GM18861 (cell line): ENCODE data around the gene GNAS-AS1.

Experiments
- ATAC-seq: cut with Tn5 transposase; IDR thresholded peaks from one replicate; pipeline ENCODE4 v1.9.1; 2021; ENCODE audit not compliant: unreplicated experiment

GNAS-AS1 gene

DNA sequence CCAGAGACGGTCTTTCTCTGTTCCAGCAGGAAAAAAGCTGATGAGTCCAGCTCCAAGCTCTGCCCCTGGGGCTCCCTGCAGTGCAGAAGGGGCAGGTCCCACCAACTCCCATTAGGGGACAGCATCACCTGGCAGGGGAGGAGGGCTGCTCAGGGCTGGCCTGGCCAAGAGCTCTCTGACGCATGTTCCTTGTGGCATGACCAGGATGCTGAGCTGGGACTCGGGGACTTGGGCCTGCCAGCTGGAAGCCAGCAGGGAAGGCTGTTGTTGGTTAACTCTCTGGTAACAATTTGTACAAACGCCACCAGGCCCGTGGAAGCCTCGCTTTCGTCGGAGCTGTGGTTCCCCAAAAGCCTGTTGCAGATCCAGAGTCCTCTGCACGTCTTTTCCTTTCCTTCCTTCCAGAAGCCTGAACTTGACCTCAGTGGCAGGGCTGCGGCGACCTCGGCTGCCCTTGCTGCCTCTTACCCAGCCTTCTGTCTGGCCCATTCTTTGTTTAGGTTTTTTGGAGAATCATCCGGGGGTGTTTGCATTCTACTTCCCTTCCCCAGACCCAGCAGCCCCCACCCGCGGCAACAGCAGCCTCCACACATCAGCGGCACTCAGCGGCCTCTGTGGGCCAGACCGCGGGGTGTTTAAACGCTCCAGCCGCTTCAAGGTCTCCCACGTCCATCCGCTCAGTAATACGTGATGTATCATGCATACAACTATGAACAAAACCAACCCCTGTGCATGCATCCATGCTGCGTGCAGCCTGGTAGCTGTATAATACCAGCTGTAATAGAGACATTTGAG, 63.3 kb downstream of the GNAS-AS1 start:
- no peak for ATAC-seq

DNA sequence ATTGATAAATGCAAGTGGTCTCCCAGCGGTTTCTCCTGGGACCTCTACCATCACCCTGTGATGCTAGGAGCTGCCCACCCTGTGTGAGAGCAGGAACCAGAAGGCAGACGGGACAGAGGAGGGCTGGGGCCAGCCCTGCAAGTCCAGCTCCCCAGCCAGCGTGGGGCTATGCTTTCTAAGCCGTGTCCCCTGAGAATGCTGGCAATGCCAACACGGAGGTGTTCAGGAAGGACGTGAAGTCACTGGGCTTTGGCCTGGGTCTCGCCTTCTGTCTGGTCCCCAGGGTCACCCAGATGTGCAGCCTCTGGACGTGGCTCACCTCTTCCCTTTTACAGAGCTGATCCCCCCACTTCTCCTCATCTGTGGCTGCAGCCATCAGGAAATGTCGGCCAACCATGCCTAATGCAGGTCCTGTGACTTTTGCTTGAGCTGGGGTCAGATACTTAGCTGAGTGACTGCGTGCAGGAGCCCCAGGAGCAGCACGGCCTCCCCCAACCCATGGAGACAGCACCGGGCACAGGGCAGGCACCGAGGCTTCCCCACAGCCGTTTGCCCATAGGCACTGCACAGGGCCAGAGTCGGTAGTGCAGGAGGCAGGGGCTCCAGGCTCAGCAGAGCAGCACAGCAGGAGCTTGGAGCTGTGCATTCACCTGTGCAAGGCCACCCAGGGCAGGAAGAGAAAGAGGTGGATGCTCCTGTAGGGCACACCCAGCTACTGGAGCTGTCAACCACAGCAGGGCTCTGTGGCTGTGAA, 66.2 kb downstream of the GNAS-AS1 start:
- no peak for ATAC-seq

DNA sequence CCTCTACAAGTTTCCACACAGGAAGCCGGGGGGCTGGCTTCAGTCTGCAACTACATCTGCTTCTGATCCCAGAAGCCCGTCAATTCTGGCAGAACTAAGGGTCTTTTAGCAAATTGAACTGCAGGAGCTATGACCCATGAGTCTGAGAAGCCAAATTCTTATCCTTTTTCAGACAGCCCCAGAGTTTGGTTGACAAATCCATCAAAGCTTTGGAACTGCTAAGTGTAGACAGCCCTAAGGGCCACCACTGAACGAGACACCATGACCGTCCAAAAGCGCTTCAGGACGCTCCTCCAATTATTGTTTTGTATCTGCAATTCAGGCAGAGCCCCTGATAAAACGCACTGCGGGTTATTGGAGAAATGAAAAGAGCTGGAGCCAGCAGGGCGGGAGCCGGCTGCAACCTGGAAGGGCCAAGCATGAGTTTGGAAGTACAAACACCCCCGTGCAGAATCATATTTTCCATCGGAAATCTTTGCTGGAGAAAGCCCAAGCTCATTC, 67.1 kb downstream of the GNAS-AS1 start:
- no peak for ATAC-seq

DNA sequence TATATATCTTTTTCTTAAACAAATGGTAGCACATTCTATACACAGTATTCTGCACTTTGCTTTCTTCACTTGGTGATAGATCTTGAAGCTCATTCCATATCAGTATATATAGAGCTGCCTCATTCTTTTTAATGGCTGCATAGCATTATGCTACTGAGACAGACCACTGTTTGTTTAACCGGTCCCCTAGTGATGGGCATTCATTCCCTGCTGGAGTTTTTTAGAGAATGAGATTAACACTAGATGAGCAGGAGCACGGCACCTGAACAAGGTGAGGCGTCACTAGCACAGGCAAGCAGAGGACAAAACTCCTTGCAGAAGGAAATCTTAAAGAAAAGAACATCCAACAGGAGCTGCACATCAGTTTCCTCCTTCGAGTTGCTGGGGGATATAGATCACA, 69.6 kb downstream of the GNAS-AS1 start:
- no peak for ATAC-seq

DNA sequence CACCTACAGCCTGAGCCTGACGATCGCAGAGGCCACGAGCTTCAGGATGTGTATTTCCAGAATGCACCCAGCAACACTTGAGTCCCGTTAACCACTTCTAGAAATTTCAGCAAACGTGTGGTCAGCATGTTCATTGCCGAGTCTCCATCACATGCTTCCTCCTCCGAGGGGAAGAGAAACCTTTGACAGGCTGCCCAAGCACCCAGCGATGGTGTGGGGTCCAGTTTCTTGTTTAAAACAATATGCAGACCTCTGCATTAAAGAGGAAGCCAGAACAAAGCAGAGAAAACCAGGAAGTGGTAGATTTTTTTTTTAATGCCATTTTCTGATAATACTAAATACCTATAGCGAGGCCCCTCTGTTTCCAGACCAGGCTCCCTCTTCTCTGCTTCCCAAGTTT, 71.9 kb downstream of the GNAS-AS1 start:
- no peak for ATAC-seq

DNA sequence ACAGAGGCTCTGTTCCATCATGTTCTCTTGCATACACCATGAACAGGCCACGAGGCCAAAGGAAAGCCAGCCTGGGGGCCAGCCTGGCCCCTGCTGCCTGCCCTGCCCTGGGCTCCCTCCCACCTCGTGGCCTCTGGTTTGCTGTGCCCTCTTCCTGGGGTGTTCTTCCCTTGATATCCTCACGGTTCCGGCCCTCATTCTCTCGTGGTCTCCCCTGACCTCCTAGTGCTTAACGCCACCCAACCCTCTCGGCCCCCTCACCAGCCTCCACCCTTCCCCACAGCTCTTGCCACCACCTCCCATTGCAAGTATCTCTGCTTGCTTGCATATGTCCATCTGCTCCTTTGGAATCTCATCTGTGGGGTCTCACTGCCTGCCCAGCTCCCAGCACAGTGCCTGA, 73.0 kb downstream of the GNAS-AS1 start:
- no peak for ATAC-seq

DNA sequence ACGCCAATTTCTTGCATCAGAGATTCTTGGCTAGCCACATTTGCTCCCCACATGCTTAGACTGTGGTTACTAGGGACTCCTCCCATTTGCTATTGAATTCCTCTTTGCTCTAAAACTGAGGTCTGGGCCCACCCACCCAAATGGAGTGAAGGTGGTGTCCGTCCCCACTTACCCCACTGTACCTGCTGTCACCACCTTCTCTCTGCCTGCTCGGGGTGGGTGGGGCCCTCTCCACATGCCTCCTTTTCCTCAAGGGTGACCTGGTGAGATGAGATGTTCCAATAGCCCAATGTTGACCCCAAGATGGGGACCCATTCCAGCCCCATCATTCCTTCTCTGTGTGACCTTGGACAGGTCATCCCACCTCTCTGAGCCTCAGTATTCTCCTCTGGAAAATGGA, 74.6 kb downstream of the GNAS-AS1 start:
- ATAC-seq: no peak

DNA sequence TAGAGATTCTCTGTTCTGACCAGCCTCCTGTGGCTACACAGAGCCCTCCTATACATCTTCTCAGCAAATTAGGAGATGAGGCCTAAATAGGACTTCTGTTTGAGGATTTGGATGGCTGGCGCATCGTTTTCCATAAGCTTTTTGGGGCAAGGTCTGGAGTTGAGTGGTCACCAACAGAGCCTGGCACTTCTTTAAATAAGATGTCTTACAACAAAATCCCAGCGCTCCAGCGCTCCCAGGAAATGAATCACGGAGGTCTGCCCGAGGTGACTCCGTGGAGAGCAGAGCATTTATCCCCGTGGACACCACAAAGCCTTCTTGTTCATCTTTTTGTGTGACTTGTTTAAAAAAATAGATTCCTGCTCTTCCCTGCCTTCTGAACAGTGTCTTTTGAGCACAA, 75.3 kb downstream of the GNAS-AS1 start:
- no peak for ATAC-seq

DNA sequence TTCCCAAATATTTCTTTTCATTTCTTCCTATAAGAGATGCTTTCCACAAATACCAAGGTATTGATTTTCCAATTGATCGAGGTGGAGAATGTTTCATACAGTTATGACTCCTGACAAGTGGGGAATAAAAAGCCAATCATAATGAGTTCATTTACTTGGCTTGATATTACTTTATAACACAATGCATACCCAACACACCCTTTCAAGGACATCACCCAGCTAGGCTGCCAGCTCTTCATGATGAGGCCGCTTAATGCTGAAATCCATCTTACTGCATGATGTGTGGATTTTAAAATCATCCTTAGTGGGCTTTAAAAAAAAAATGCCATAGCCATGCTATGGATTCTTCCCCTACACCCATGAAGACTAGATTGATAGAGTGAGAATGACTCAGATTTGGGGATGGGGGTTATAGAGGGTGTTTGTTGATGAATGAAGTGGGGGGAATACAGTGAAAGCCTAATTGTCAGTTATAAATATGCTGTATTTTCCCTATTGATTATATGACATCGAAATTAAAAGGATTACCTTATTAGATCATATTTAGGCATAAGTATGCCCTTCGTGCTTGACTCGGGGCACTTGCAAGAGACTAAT, 75.9 kb downstream of the GNAS-AS1 start:
- ATAC-seq: no peak

DNA sequence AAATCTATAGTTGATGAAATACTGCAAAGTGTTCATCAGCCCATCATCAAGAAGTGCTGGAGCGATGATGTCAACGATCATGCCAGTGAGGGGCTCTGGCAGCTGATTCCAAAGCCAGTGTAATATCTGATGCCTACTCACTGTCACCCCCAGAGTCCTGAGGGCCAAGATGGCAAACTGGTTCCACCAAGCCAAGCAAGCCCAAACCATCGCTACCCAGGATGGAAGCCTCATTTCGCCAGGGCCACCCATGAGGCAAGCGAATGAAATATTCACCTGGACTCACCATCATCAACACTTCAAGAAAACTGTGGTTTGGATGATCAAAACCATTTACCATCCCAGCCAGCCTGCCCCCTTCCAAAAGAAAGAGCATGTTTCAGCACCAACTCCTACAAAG, 76.5 kb downstream of the GNAS-AS1 start:
- no peak for ATAC-seq

DNA sequence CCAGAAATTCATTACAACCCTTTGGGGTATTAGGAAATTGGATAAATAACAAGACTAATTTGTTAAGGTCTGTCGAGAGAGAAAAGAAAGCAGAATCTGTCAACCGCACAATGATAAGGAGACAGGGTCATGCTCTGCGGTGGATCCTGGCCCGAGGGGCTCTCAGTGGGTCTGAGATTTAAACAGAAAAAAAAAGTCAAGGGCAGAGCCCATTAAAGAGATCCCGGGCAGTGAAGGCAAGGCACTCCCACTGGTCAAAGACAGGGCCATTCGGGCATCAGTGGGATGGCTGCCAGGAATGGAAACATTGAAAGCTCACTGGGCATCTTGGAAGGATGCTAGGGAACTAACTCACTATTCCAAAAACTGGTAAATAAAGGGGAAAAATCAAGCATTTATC, 77.9 kb downstream of the GNAS-AS1 start:
- ATAC-seq: no peak
